Urothelium cell line (cell line): ENCODE data around the gene ULK2.
"Not testable (repeated sequence)": the region's sequence is repeated elsewhere in the genome, so short reads cannot be mapped to it uniquely, and the experiment has no call there.

Source experiments
- DNase-seq: peaks from one replicate; pipeline ENCODE4 v3.0.0; 2011; ENCODE audit warnings: low spot score, mixed read lengths
- FAIRE-seq: peaks from 2 replicates; lab custom pipeline; 2011; peaks lifted over from hg19 to GRCh38; lab: Jason Lieb, UNC

The ULK2 gene

GRCh38 chr17:19868079-19868395 is 301 bp upstream of the ULK2 start:
- FAIRE-seq (no peak), DNase-seq (no peak)

GRCh38 chr17:19867079-19867328 is 732 bp downstream of the ULK2 start:
- no peak for FAIRE-seq
- peak; percentile 80 for DNase-seq

GRCh38 chr17:19865021-19865420 is 2.7 kb downstream of the ULK2 start:
- no peak for FAIRE-seq
- no peak for DNase-seq

- DNase-seq, FAIRE-seq: not testable (repeated sequence)
These were observed 7.0 kb downstream of the ULK2 start for GRCh38 chr17:19860647-19861177.

- no peak for FAIRE-seq
- DNase-seq = no peak
These were observed 10.1 kb downstream of the ULK2 start for GRCh38 chr17:19857640-19858039.

GRCh38 chr17:19833914-19834313 is 33.8 kb downstream of the ULK2 start:
- no peak for DNase-seq
- no peak for FAIRE-seq

GRCh38 chr17:19830061-19830460 is 37.7 kb downstream of the ULK2 start:
- DNase-seq (no peak), FAIRE-seq (no peak)

GRCh38 chr17:19812407-19812806 is 55.3 kb downstream of the ULK2 start:
- FAIRE-seq (no peak), DNase-seq (peak; percentile 18)

GRCh38 chr17:19805006-19805405 is 62.7 kb downstream of the ULK2 start:
- DNase-seq = no peak
- no peak for FAIRE-seq

GRCh38 chr17:19800571-19800970 is 67.2 kb downstream of the ULK2 start:
- DNase-seq (no peak), FAIRE-seq (no peak)

GRCh38 chr17:19799796-19800195 is 67.9 kb downstream of the ULK2 start:
- no peak for DNase-seq
- FAIRE-seq = no peak

- FAIRE-seq (no peak), DNase-seq (no peak)
These were observed 71.3 kb downstream of the ULK2 start for GRCh38 chr17:19796457-19796856.

- FAIRE-seq (no peak), DNase-seq (no peak)
These were observed 75.7 kb downstream of the ULK2 start for GRCh38 chr17:19791918-19792550.

- FAIRE-seq = no peak
- no peak for DNase-seq
These were observed 79.9 kb downstream of the ULK2 start for GRCh38 chr17:19787733-19788357.

GRCh38 chr17:19785854-19786253 is 81.9 kb downstream of the ULK2 start:
- DNase-seq = no peak

GRCh38 chr17:19781488-19782458 is 86.0 kb downstream of the ULK2 start:
- FAIRE-seq (no peak), DNase-seq (no peak)

More at GRCh38 chr17:19785854-19786253, 81.9 kb downstream of the ULK2 start:
- FAIRE-seq = no peak

GRCh38 chr17:19780846-19781245 is 86.9 kb downstream of the ULK2 start:
- DNase-seq = no peak
- FAIRE-seq = no peak

GRCh38 chr17:19773534-19773933 is 94.2 kb downstream of the ULK2 start:
- FAIRE-seq = no peak

GRCh38 chr17:19771971-19772630 is 95.6 kb downstream of the ULK2 start:
- no peak for FAIRE-seq
- DNase-seq = no peak

More at GRCh38 chr17:19773534-19773933, 94.2 kb downstream of the ULK2 start:
- DNase-seq = no peak

GRCh38 chr17:19770985-19771735 is 96.6 kb downstream of the ULK2 start:
- DNase-seq (no peak), FAIRE-seq (no peak)
